UCSD-AML1 (cell line): ENCODE measurements around the gene CALML3.

Experiments used
- DNase-seq: peaks from one replicate; lab custom pipeline; 2025; ENCODE audit not compliant: unreplicated experiment; lab: John Stamatoyannopoulos, UW

Gene CALML3

GRCh38 chr10:5538446-5538845 lies 13.7 kb downstream of the CALML3 start:
- no peak for DNase-seq

GRCh38 chr10:5538892-5539651 lies 14.3 kb downstream of the CALML3 start:
- DNase-seq: peak; percentile 35

- DNase-seq: no peak
Measured at GRCh38 chr10:5540080-5540479, 15.3 kb downstream of the CALML3 start.

DNA sequence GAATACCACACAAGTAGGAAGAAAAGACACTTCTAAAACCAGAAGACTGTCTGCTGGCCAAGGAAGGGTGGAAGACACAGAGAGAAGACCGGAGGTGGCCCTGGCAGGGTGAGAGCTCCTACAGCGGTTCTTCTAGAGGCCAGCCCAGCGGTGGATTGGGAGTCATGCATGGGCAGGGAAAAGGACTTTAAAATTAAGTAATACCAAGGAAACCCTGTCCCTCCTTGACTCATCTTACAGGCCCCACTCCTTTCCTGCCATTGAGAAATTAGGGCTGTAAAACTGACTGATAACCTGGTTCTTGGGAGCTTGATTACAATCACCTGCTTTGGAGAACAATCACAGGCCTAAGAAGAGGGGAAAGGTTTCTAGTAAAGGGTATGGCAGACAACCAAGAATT lies 16.1 kb downstream of the CALML3 start:
- no peak for DNase-seq

GRCh38 chr10:5542100-5542499 lies 17.3 kb downstream of the CALML3 start:
- no peak for DNase-seq

GRCh38 chr10:5543623-5544022 lies 18.9 kb downstream of the CALML3 start:
- DNase-seq: no peak

DNA sequence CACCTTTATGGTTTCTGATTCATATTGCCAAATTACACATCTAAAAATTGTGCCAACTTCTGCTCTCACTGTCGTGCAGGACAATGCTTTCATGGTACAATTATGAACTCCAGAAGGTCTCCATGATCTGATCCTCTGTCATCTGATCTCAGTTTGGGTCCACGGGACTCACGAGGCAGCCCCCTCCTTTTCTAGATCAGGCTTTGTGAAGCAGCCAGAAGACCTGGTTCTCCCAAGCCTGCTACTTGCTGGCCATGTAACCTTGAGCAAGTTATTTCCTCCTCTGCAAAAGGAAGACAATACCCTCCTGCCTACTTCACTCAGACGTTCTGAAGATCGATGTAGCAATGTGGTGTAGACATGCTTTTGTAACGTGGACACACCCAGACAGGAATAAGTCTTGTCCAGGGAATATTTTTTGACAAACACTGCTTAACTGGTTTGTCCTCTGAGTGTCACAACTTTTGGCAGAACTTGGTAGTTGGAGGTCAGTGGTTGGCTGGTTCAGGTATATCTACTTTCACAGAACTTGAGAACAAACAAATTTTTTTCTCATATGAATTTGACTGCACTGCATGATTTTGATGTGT lies 19.6 kb downstream of the CALML3 start:
- DNase-seq: no peak

- no peak for DNase-seq
Measured at GRCh38 chr10:5545011-5545410, 20.2 kb downstream of the CALML3 start.

GRCh38 chr10:5545426-5545777 lies 20.6 kb downstream of the CALML3 start:
- no peak for DNase-seq

DNA sequence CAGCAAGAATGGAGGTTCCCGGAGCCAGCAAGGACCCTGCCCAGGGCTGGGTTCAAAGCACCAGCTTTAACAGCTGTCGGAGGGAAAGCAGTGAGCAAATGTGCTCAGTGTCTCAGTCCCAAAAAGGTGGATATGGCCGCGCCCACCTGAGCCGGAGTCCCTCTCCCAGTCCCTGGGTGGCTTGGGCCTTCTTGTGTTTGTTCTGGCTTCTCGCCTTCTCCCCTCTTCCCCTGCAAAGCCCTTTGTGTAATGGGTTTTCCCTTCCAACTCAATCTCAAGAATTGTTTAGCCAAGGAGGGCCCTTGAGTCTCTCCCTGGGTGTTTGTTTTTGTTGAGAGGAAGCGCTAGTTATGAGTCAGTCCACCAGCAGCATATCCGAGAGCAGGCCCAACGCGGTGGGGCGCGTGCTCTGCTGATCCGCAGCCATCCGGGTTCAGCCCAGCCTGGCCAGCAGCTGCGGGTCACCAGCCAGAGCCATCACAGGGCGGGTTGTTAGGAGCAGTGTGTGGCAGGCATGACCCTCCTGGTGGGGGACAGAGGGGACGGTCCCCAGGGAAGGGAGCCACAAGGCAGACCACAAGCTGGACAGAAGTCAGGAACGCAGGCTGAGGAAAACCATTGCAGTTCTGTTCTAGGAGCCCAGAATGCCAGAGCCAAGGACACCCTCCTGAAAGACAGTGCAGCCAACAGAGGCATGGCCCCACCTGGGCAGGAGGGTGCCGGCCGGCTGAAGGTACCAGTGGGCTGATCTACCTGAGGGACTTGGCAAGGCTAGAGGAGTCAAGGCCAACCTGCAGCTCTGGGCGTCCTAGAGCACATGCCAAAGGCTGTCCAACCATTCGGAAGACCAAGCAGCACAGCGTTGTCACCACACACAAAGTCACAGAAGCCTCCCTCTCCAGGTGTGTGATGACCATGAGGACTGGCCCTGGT lies 21.3 kb downstream of the CALML3 start:
- no peak for DNase-seq

DNA sequence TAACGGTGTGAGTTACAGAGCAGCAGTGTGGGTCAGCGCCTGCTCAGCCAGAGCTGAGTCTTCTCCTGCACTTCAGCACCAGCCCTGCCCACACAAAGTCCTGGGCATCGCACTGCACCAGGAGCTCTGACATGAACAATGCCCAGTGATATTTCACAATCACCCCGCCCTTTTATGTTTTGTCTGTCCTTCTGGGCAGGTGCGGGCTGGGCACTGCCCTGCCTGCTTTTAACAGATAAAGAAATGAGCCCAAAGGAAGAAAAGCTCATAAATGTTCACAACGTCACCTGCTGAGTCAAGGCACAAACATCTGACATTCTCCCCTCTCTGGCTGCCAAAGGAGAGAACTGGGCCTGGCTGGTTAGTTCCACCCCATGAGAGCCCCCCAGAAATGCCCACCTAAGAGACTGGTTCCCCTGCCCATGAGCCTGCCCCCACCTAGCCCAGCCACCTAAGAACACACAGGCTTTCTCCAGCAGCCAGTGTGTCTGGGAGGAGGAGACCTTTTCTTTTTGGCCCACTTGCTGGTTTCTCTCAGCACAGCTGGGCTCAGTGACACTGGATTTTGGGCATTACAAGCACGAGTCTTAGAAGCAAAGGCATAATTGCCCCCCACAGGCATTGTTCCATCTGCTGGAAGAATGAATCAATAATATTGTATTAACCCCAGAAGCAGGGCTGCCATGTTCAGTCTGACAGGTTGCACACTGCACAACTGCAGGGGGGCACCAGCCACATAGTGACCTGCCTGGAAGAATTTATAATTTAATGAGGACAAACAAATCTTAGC lies 22.3 kb downstream of the CALML3 start:
- no peak for DNase-seq

DNA sequence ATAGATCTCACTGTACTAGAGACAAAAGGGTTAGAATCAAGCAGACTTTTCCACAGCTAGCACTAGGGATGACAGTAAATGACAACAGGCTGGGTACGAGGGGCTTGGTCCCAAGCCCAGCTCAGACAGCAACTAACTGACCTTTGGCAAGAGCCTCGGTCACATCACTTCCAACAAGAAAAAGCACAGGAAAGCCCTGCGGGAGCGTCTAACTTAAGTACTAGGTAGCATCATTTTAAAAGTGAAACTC lies 22.8 kb downstream of the CALML3 start:
- no peak for DNase-seq

DNA sequence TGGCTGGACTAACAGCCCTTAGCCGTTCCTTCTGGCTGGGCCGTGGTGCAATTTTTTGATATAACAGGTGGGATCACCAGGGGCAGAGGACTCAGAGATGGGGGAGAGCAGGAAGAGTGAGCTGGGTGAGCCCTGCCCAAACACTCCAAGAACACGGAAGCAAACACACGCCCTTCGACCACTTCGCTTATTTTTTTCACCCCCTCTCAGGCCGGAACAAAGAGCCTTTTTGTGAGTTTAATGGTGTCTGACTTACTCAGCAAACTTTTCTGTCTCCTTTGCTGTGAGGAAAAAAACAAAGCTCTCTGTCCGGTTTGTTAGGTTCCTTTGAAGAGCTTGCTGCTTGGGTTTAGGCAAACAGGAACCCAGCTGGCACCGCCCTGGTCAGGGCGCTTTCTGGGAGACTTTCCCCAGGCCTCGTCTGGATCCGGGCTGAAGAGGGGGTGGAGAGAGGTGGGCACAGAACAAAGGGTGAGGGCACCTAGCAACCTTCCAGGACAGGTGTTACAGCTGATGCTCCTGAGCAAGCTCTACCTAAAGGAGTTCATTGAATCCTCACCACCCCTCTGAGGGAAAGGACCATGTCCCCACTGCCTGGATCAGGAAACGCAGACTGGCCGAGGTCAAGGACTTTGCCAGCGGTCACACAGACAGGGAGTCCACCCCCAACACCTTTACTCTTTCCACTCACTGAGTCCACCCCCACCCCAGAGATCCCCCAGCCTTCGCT lies 23.3 kb downstream of the CALML3 start:
- no peak for DNase-seq

GRCh38 chr10:5549462-5550249 lies 24.9 kb downstream of the CALML3 start:
- DNase-seq: no peak

GRCh38 chr10:5550250-5550545 lies 25.4 kb downstream of the CALML3 start:
- no peak for DNase-seq

- DNase-seq: no peak
Measured at GRCh38 chr10:5550621-5551530, 26.1 kb downstream of the CALML3 start.

GRCh38 chr10:5551531-5552375 lies 27.0 kb downstream of the CALML3 start:
- DNase-seq: no peak
